IPS DF 19.7 (cell line): ENCODE data around the gene OVOL2.
"Not testable (repeated sequence)": the region's sequence is repeated elsewhere in the genome, so short reads cannot be mapped to it uniquely, and the experiment has no call there.

Experiments
- DNase-seq: peaks from one replicate; pipeline ENCODE4 v3.0.0-alpha.2; 2013; ENCODE audit warnings: low read depth, low spot score

The OVOL2 gene

DNA sequence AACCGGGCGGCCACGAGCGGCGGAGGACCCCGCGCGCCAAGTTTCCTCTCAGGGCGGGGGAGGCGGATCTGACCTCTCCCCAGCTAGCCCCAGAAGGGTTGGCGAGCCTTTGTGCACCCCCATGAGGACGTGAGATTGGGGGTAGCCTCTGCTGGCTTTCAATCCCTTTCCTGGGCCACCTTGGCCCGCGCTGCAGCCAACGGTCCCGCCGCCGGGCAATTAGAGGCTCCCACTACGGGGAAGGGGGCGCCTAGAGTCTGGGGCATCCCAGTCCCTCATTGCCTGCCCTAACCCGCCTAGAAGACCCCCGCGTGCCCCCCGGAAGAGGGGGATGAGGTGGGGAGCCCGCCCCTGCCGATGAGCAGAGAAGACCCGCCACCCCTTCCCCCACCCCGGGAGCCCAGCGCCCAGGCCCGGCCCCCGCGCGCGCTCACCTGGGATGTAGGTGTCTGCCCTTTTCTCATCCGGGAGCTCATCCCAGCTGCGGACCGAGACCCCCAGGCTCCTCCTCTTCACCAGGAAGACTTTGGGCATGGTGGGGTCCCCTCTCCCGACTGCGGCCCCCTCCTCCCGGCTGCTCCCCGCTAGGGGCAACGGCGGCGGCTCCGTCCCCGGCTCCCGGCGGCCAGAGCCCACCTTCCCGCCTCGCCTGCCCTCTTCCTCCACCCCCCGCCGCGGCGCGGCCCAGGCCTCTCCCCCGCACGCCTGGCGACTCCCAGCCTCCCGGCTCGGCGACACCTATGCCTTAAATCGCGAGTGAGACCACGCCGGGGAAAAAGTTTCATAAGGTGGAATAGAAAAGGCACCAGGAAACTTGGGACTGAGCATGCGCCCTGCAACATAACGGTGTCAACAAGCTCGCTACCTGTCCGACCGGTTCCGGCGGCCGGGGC is at the start of gene OVOL2:
TSS of gene OVOL2 (minus strand) at position 816 of the 893 bp plus-strand sequence. CDS start at position 534, 282 bp downstream.
- DNase-seq, result no peak

GRCh38 chr20:18103497-18103896 is 45.8 kb upstream of the OVOL2 start:
- DNase-seq, result no peak

- DNase-seq, result peak; percentile 60
These were observed 43.6 kb upstream of the OVOL2 start for GRCh38 chr20:18101125-18101810.

DNA sequence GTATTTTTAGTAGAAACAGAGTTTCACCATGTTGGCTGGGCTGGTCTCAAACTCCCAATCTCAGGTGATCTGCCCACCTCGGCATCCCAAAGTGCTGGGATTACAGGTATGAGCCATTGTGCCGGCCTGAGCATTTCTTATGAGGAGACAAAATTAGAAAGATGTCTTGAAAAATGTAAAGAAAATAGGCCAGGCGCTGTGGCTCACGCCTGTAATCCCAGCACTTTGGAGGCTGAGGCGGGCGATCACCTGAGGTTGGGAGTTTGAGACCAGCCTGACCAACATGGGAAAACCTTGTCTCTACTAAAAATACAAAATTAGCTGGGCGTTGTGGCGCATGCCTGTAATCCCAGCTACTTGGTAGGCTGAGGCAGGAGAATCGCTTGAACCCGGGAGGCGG is 42.9 kb upstream of the OVOL2 start:
- not testable (repeated sequence) for DNase-seq

DNA sequence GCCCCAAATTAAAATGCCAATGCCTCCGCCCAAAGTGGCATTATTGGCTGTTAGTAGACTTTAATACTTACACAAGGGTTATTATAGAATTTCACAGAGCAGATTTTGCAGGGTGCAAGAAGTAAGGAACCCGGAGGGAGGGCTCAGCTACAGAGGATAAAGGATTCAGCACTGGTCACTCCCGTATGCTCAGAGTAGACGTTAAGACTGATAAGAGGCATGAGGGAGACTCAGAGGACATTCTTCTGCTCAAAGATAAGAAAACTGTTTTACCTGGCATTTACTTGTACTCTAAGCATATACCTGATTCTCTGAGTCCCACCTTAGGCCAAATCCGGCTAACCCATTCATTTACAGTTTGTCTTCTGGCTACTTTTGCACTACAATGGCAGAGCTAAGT is 36.5 kb upstream of the OVOL2 start:
- no peak for DNase-seq

DNA sequence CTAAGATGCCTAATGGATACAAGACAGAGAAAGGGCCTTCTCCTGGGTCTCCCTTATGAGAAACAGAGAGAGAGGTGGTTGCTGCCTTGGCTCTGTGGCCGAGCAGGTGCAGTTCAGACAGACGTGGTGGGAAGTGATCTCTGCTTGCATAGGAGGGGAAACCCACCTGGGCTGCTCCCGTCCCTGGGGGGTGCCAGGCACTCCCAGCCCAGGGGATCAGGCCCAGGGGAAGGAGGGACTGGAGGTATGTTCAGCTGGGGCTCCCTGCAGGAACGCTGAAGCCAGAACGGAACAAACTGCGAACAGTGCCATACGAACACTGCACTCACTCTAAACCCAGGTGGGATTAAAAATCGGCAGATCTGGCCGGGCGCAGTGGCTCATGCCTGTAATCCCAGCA is 35.7 kb upstream of the OVOL2 start:
- DNase-seq, result no peak

- no peak for DNase-seq
These were observed 35.2 kb upstream of the OVOL2 start for GRCh38 chr20:18092890-18093289.

- DNase-seq, result no peak
These were observed 33.9 kb upstream of the OVOL2 start for GRCh38 chr20:18091623-18092022.

GRCh38 chr20:18090477-18090876 is 32.8 kb upstream of the OVOL2 start:
- DNase-seq, result no peak

DNA sequence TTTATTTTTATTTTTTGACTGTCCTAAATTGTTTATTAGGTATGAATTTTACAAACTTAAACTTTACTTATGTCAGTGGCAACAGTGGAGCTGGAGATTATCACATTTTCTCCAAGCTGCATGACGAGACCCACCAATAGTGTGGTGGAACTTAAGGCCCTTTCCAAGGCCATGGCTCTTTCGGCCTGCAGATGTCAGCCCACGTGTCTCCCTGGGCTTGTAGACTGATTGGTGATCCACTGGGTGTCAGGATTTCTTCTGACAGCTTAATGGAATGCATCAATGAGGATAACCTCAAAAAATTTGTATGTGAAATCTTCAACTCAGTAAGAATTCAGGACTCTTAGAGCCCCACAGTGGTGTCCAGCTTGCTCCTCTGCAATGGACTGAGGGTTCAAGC is 32.3 kb upstream of the OVOL2 start:
- DNase-seq, result no peak

- not testable (repeated sequence) for DNase-seq
These were observed 31.1 kb upstream of the OVOL2 start for GRCh38 chr20:18088841-18089240.

DNA sequence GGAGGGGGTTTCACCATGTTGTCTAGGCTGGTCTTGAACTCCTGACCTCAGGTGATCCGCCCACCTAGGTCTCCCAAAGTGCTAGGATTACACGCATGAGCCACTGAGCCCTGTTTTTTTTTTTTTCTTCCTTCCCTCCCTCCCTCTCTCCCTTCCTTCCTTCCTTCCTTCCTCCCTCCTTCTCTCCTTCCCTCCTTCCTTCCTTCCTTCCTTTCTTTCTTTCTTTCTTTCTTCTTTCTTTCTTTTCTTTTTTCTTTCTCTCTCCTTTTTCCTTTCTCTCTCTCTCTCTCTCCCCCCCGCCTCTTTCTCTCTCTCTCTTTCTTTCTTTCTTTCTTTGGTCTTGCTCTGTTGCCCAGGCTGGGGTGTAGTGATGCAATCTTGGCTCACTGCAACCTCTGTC is 30.6 kb upstream of the OVOL2 start:
- not testable (repeated sequence) for DNase-seq

DNA sequence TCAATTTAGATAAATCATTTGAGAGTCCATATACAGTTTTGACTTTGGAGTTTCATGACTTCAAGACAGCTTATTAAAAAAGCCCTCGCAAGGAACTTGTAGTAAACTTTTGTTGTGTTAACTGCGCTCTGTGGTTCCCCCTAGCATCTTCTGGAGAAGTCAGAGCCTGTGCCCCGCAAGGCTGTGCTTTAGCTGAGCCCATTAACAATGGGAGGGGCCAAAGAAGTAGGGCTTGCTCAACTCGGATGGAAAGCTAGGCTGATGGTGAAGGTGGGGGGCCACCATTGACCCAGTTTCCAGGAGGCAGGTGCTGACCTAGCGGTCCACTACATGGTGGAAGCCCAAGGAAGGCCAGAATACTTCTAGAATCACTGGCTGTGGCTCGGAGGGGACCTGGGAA is 29.3 kb upstream of the OVOL2 start:
- no peak for DNase-seq

GRCh38 chr20:18080836-18081235 is 23.1 kb upstream of the OVOL2 start:
- not testable (repeated sequence) for DNase-seq

DNA sequence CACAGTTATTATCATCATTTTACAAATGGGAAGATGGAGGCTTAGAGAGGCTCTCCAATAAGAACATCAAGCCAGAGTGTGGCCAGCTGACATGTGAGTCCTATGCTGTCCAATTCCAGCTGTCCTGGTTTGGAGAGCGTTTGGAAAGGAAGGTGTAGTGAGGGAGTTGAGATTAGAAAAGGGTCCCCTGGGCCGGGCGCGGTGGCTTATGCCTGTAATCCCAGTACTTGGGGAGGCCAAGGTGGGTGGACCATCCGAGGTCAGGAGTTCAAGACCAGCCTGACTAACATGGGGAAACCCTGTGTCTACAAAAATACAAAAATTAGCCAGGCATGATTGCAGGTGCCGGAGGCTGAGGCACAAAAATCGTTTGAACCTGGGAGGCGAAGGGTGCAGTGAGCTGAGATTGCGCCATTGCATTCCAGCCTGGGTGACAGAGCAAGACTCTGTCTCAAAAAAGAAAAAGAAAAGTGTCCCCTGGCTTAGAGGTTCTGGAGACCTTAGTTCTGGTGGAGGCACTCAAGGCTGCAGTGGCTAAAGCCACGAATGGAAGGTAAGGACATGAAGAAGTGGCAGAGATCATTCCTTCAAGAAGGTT is 22.1 kb upstream of the OVOL2 start:
- no peak for DNase-seq

DNA sequence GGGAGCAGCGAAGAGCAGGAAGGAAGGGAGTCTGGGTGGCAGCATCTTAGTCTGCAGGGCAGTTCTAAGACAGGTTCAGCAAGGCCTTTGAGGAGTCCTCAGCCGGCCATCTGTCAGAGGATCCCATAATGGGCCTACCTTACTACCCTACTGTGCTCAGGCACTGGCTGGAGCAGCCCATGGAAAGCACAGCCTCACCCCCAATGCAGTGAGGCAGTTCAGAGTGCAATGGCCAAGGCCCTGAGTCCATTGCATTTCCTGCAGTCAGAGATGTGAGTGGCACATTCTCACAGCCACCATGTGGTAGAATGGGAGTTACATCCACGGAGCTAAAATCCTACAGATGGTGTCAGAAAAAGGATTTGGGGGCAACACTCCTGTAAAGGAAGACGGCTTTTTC is 19.4 kb upstream of the OVOL2 start:
- no peak for DNase-seq

- DNase-seq, result no peak
These were observed 14.8 kb upstream of the OVOL2 start for GRCh38 chr20:18072532-18072931.

GRCh38 chr20:18066421-18067333 is 9.0 kb upstream of the OVOL2 start:
- DNase-seq, result no peak

- DNase-seq, result no peak
These were observed 6.0 kb upstream of the OVOL2 start for GRCh38 chr20:18063676-18064075.

DNA sequence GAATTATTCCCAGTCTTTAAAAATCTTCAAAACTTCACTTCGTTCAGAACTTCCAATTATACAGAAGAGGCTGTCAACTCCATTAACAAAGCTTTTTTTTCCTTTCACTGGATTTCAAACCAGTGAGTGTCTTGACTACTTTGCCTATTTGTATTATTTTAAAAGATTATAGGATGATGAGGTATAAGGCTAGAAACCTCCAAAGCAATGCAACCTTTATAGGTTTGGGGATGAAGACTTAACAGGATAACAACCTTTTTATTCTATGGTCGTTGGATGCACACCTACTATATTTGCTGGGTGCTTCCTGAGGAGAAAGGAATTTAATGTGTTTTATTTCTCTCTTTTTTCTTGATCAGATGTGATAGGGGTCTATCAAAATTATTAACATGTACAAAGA is 1.9 kb upstream of the OVOL2 start:
- DNase-seq, result no peak

GRCh38 chr20:18058661-18059467 is 1.1 kb upstream of the OVOL2 start:
- DNase-seq, result peak; percentile 50
